Activated CD8-positive, alpha-beta memory T cell treated with anti-CD3 and anti-CD28 coated beads, Interleukin-2, amount 50 U/mL, for 24 hours (primary cell): Measurements from ENCODE around the gene BEST4.
"Not testable (repeated sequence)": the region's sequence is repeated elsewhere in the genome, so short reads cannot be mapped to it uniquely, and the experiment has no call there.

ENCODE experiments used
- DNase-seq: peaks from one replicate; pipeline ENCODE4 v3.0.0-alpha.2; 2020; ENCODE audit errors: extremely low read depth

The BEST4 gene

GRCh38 chr1:44802306-44803061 lies 14.5 kb upstream of the BEST4 start:
- no peak for DNase-seq

- no peak for DNase-seq
Observed at GRCh38 chr1:44801491-44802305, 13.7 kb upstream of the BEST4 start.

GRCh38 chr1:44799770-44800584 lies 12.0 kb upstream of the BEST4 start, which contains the start of gene PLK3:
PLK3 (plus strand) TSS chr1:44800377; CDS start chr1:44800464, 87 bp downstream.
- DNase-seq, result peak; percentile 89

GRCh38 chr1:44798481-44799365 lies 10.8 kb upstream of the BEST4 start:
- no peak for DNase-seq

- DNase-seq, result not testable (repeated sequence)
Observed at GRCh38 chr1:44797886-44798285, 9.9 kb upstream of the BEST4 start.

- no peak for DNase-seq
Observed at GRCh38 chr1:44792736-44793502, 4.9 kb upstream of the BEST4 start.

GRCh38 chr1:44790968-44791801 lies 3.2 kb upstream of the BEST4 start:
- no peak for DNase-seq

- no peak for DNase-seq
Observed at GRCh38 chr1:44787506-44787905, 464 bp downstream of the BEST4 start.

- no peak for DNase-seq
Observed at GRCh38 chr1:44786841-44787426, 1.0 kb downstream of the BEST4 start.

- no peak for DNase-seq
Observed at GRCh38 chr1:44786138-44786840, 1.7 kb downstream of the BEST4 start.

GRCh38 chr1:44785501-44786137 lies 2.4 kb downstream of the BEST4 start:
- no peak for DNase-seq

- DNase-seq, result no peak
Observed at GRCh38 chr1:44785029-44785380, 3.0 kb downstream of the BEST4 start.

GRCh38 chr1:44784094-44785028 lies 3.6 kb downstream of the BEST4 start:
- no peak for DNase-seq

GRCh38 chr1:44783697-44784093 lies 4.3 kb downstream of the BEST4 start:
- no peak for DNase-seq

- no peak for DNase-seq
Observed at GRCh38 chr1:44780583-44781121, 7.3 kb downstream of the BEST4 start.

- DNase-seq, result no peak
Observed at GRCh38 chr1:44778705-44779576, 9.0 kb downstream of the BEST4 start.
